Measurements from ENCODE around the gene MFNG. TPM values are rescaled to one million over a fixed set of nuclear protein-coding genes. Genes with fewer than 3 reads are reported as not detected.
A peak's percentile ranks its signal among the peaks of the same experiment; 100 is the strongest.

Gene MFNG
- total RNA-seq, 1 donor from 2014 or later = 1.5 TPM

GRCh38 chr22:37474447-37475090 lies 11.6 kb downstream of the MFNG start:
- no peak overlapping the region for H3K27ac Mint-ChIP-seq (ENCODE audit: unreplicated experiment)

GRCh38 chr22:37473437-37473946 lies 12.7 kb downstream of the MFNG start:
- no peaks in the 10 kb centered on the region for H3K4me1 Mint-ChIP-seq (ENCODE audit: unreplicated experiment)
- H3K4me3 Mint-ChIP-seq (ENCODE audit: unreplicated experiment) = no peak overlapping the region
- DNase-seq (ENCODE audit: extremely low spot score, unreplicated experiment) = no peak
- no peaks in the 10 kb centered on the region for H3K36me3 Mint-ChIP-seq (ENCODE audit: unreplicated experiment)
- H3K27me3 Mint-ChIP-seq (ENCODE audit: unreplicated experiment) = peaks cover 2% of the 10 kb centered on the region
- no peak overlapping the region for H3K27ac Mint-ChIP-seq (ENCODE audit: unreplicated experiment)
- no peaks in the 10 kb centered on the region for H3K9me3 Mint-ChIP-seq (ENCODE audit: unreplicated experiment)
- TF ChIP-seq CTCF (IDR thresholded peaks at IDR 0.05) = no peak

More at GRCh38 chr22:37474447-37475090, 11.6 kb downstream of the MFNG start:
- DNase-seq (ENCODE audit: extremely low spot score, unreplicated experiment) = no peak
- Mint-ChIP-seq H3K4me1 (ENCODE audit: unreplicated experiment) (no peaks in the 10 kb centered on the region), H3K36me3 (ENCODE audit: unreplicated experiment) (no peaks in the 10 kb centered on the region), H3K4me3 (ENCODE audit: unreplicated experiment) (no peak overlapping the region), H3K9me3 (ENCODE audit: unreplicated experiment) (no peaks in the 10 kb centered on the region), H3K27me3 (ENCODE audit: unreplicated experiment) (peaks cover 2% of the 10 kb centered on the region)
- TF ChIP-seq CTCF (IDR thresholded peaks at IDR 0.05) = no peak

- DNase-seq (ENCODE audit: extremely low spot score, unreplicated experiment) = no peak
- H3K4me3 Mint-ChIP-seq (ENCODE audit: unreplicated experiment) = no peak overlapping the region
These were observed 13.7 kb downstream of the MFNG start for GRCh38 chr22:37472418-37473006.

GRCh38 chr22:37471727-37472417 lies 14.3 kb downstream of the MFNG start:
- Mint-ChIP-seq H3K4me1 (ENCODE audit: unreplicated experiment) (no peaks in the 10 kb centered on the region), H3K9me3 (ENCODE audit: unreplicated experiment) (no peaks in the 10 kb centered on the region), H3K36me3 (ENCODE audit: unreplicated experiment) (no peaks in the 10 kb centered on the region), H3K4me3 (ENCODE audit: unreplicated experiment) (no peak overlapping the region), H3K27me3 (ENCODE audit: unreplicated experiment) (peaks cover 6% of the 10 kb centered on the region), H3K27ac (ENCODE audit: unreplicated experiment) (no peak overlapping the region)
- TF ChIP-seq CTCF (IDR thresholded peaks at IDR 0.05) = no peak
- DNase-seq (ENCODE audit: extremely low spot score, unreplicated experiment) = no peak

More at GRCh38 chr22:37472418-37473006, 13.7 kb downstream of the MFNG start:
- no peaks in the 10 kb centered on the region for H3K4me1 Mint-ChIP-seq (ENCODE audit: unreplicated experiment)
- H3K9me3 Mint-ChIP-seq (ENCODE audit: unreplicated experiment) = no peaks in the 10 kb centered on the region
- TF ChIP-seq CTCF (IDR thresholded peaks at IDR 0.05) = peak; percentile 62
- H3K36me3 Mint-ChIP-seq (ENCODE audit: unreplicated experiment) = no peaks in the 10 kb centered on the region
- H3K27ac Mint-ChIP-seq (ENCODE audit: unreplicated experiment) = no peak overlapping the region
- peaks cover 6% of the 10 kb centered on the region for H3K27me3 Mint-ChIP-seq (ENCODE audit: unreplicated experiment)

- peaks cover 6% of the 10 kb centered on the region for H3K27me3 Mint-ChIP-seq (ENCODE audit: unreplicated experiment)
- no peak overlapping the region for H3K27ac Mint-ChIP-seq (ENCODE audit: unreplicated experiment)
- H3K4me3 Mint-ChIP-seq (ENCODE audit: unreplicated experiment) = no peak overlapping the region
These were observed 16.1 kb downstream of the MFNG start for GRCh38 chr22:37470087-37470445.

More at GRCh38 chr22:37470087-37470445, 16.1 kb downstream of the MFNG start:
- Mint-ChIP-seq H3K36me3 (ENCODE audit: unreplicated experiment) (no peaks in the 10 kb centered on the region), H3K9me3 (ENCODE audit: unreplicated experiment) (no peaks in the 10 kb centered on the region), H3K4me1 (ENCODE audit: unreplicated experiment) (no peaks in the 10 kb centered on the region)
- no peak for DNase-seq (ENCODE audit: extremely low spot score, unreplicated experiment)
- no peak for TF ChIP-seq CTCF (IDR thresholded peaks at IDR 0.05)

Measured in osteocyte (in vitro differentiated cells).